Activated CD8-positive, alpha-beta memory T cell treated with anti-CD3 and anti-CD28 coated beads, Interleukin-2, amount 50 U/mL, for 24 hours (primary cell): ENCODE measurements around the gene MYO9A.
"Not testable (repeated sequence)": the region's sequence is repeated elsewhere in the genome, so short reads cannot be mapped to it uniquely, and the experiment has no call there.

Experiments used
- DNase-seq: peaks from one replicate; pipeline ENCODE4 v3.0.0-alpha.2; 2020; ENCODE audit errors: extremely low read depth

Gene MYO9A

GRCh38 chr15:72092691-72093090 is 25.3 kb downstream of the MYO9A start:
- no peak for DNase-seq

GRCh38 chr15:72092006-72092405 is 25.9 kb downstream of the MYO9A start:
- DNase-seq, result no peak

GRCh38 chr15:72086920-72087648 is 30.9 kb downstream of the MYO9A start:
- no peak for DNase-seq

- DNase-seq, result no peak
Observed at GRCh38 chr15:72086010-72086697, 31.8 kb downstream of the MYO9A start.

- DNase-seq, result no peak
Observed at GRCh38 chr15:72082176-72082575, 35.8 kb downstream of the MYO9A start.

- no peak for DNase-seq
Observed at GRCh38 chr15:72078887-72079286, 39.1 kb downstream of the MYO9A start.

DNA sequence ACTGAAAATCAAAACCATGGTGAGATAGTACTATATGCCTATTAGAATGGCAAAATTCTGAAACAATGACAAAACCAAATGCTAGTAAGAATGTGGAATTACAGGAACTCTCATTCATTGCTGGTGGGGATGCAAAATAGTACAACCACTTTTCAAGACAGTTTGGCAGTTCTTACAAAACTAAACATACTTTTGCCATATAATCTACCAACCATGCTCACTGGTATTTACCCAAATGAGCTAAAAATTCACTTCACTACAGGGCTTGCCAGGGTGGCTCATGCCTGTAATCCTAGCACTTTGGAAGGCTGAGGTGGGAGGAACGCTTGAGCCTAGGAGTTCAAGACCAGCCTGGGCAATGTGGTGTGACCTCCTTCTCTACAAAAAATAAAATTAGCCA is 40.0 kb downstream of the MYO9A start:
- DNase-seq, result no peak

DNA sequence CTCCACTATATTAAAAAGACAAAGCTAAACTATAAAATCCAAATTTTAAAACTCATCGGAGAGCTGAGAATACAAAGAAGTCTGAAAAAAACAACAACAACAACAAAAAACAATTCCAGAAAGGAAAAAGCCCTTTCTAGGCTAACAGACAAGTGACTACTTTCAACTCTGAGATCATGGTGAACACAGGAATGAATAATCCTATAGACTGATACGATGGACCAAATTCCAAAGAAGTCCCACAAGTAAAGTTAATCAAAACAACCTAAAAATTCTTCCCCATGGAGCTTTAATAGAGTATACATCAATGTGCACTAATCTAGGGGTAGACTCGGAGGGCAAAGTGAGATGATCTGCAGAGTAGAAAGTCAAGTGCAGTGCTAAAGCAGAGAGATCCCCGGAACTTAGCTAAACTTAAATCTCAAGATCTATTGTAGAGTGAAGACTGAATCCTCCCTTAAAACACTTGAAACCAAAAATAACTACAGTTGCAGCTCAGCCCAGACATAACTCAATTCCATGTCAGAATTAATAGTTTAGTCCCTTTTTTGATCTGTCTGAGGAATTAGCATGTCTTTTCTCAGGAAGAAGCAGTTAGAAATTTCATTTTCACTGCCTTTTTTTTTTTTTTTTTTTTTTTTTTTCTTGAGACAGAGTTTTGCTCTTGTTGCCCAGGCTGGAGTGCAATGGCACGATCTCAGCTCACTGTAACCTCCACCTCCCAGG is 43.5 kb downstream of the MYO9A start:
- DNase-seq, result no peak

- DNase-seq, result not testable (repeated sequence)
Observed at GRCh38 chr15:72071448-72071825, 46.5 kb downstream of the MYO9A start.

DNA sequence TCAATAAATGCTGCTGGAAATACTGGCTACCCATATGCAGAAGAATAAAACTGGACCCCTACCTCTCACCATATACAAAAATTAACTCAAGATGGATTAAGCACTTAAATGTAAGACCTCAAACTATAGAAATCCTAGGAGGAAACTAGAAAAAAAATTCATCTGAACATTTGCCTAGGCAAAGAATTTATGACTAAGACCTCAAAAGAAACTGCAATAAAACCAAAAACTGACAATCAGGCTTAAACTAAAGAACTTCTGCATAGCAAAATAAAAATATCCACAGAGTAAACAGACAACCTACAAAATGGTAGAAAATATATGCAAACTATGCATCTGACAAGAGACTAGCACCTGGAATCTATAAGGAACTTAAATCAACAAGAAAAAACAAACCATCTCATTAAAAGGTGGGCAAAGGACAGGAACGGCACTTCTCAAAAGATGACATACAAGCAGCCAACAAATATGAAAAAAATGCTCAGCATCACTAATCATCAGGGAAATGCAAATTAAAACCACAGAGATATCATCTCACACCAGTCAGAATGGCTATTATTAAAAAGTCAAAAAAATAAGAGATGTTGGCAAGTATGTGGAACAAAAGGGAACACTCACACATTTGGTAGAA is 47.0 kb downstream of the MYO9A start:
- no peak for DNase-seq

GRCh38 chr15:72068856-72069255 is 49.1 kb downstream of the MYO9A start:
- DNase-seq, result no peak

GRCh38 chr15:72065801-72066200 is 52.1 kb downstream of the MYO9A start:
- DNase-seq, result no peak

DNA sequence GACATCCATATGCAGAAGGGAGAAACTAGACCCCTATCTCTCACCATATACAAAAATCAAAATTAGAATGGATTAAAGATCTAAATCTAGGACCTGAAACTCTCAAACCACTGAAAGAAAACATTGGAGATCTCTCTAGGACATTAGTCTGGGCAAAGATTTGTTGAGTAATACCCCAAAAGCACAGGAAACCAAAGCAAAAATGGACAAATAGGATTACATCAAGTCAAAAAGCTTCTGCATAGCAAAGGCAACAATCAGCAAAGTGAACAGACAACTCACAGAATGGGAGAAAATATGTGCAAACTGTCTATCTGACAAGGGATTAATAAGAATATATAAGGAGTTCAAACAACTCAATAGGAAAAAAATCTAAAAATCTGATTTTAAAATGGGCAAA is 54.8 kb downstream of the MYO9A start:
- no peak for DNase-seq

DNA sequence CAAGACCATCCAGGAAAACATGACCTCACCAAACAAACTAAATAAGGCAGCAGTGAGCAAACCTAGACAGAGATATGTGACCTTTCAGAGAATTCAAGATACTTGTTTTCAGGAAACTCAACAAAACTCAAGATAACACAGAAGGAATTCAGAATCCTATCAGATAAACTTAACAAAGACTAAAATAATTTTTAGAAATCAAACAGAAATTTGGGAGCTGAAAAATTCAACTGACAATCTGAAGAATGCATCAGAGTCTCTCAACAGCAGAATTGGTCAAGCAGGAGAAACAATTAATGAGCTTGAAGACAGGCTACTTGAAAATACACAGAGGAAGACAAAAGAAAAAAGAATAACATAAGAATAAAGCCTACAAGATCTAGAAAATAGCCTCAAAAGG is 55.6 kb downstream of the MYO9A start:
- DNase-seq, result no peak

- no peak for DNase-seq
Observed at GRCh38 chr15:72060687-72061250, 57.2 kb downstream of the MYO9A start.

DNA sequence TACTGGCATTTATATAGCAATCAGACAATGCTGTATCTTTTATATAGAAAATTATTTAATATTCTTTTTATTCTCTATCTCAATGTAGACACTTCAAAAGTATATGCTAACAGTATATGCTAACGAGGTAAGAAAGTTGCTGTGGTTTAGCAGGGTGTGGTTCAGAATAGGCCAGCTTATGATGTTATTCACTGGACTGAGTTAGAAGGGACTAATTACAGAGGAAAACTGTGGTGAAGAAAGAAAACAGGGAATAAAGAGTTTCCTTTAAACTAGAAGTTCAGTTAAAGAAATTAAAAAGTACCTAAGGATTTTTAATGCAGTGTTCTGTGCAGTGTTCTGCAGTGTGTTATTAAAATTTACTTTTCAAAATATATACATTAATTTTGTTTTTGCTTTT is 59.4 kb downstream of the MYO9A start:
- DNase-seq, result no peak

GRCh38 chr15:72057548-72058091 is 60.3 kb downstream of the MYO9A start:
- DNase-seq, result no peak

DNA sequence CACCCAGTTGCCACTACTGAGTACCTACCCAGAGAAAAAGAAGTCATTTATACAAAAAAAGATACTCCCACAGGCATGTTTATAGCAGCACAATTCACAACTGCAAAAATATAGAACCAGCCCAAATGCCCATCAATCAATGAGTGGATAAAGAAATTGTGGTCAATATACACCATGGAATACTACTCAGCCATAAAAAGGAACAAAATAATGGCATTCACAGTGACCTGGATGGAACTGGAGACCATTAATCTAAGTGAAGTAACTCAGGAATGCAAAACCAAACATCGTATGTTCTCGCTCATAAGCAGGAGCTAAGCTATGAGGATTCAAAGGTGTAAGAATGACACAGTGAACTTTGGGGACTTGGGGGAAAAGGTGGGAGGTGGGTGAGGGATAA is 61.7 kb downstream of the MYO9A start:
- DNase-seq, result not testable (repeated sequence)

- DNase-seq, result not testable (repeated sequence)
Observed at GRCh38 chr15:72053297-72053696, 64.7 kb downstream of the MYO9A start.

DNA sequence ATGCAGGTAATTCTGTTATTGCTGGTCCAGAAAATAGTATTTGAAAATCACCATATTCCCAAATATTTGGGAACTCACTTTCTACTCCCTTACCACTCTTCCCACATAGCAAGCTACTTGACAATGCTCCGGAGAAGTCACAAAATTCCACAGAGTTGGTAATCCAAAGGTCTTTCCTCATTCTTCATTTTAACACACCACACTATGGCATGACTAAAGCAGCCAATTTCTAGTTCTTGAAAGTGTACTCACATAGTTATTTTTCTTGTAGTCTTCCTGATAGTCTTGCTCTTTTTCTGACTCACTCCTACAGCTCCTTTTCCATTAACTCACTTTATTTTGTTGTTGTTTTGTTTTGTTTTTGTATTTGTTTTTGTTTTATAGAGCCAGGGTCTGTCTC is 67.2 kb downstream of the MYO9A start:
- DNase-seq, result no peak

DNA sequence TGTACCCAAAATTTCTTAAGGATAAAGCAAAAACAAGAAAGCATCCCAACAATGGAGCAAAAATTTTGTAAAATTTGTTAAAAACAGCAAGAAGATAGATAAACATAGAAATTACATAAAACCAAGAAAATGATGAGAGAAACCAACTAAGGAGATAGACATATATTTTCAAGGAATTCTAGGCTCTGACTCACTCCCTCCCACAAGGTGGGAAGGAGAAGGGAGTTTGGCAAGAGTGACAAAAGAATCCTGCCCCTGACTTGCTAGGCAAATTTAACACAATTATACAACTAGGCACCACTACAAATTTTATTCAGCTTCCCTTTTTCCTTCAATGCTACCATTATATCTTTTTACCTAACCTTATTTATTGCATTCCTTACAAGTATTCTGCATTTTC is 70.9 kb downstream of the MYO9A start:
- DNase-seq, result no peak

GRCh38 chr15:72044956-72045355 is 73.0 kb downstream of the MYO9A start:
- no peak for DNase-seq
